ENCODE data around the gene FOXP1. TPM values are rescaled to one million over a fixed set of nuclear protein-coding genes. Genes with fewer than 3 reads are reported as not detected.

The FOXP1 gene
- total RNA-seq, 4 donors from 2014 or later, result 13.2 to 46.6 (median 29.2) TPM

DNA sequence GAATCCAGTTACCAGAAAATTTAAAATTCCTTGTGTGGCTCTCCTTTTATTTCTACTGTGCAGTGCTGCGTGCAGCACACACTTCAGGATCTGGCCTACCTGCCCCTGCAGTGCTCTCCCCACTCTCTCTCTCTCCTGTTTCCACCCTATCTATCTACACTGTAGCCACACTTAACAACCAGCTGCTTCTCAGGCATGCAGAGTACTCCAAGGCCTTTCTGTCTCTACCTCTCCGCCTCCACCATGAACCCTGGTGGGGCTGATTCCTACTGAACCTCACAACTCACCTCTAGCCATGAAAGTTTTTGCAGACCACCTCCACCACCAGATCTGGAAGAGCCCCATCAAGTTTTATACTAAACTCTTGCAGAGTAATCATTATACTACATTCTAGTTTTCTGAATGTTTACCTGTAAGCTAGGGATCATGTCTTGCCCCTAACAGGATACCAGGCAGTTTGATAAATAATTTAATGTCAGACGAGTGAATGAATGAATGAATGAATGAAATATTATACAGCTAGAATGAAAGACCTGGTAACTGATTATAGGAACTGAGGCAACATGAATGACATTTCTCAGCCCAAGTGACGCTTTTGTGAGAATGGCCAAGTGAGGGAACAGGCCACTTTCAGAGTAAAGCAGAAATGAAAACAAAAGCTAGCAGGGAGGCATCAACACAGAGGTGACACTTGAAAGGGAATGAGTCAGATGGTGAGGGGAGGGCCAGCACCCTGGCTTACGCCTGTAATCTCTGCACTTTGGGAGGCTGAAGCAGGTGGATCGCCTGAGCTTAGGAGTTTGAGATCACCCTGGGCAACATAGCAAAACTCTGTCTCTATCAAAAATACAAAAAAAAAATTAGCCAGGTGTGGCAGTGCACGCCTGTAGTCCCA is 363.5 kb downstream of the FOXP1 start:
- H3K27ac ChIP-seq, result no peak overlapping the region
- no peak overlapping the region for H3K4me3 ChIP-seq
- intact Hi-C loops (cut with DNase I; ENCODE audit: low total_unique reads) (no loop called here), in situ Hi-C loops (cut with MboI; ENCODE audit: low sequenced_read_pairs in 4 of 4) (no loop called here)
- no peak for DNase-seq
- H3K27me3 ChIP-seq, result no peaks in the 10 kb centered on the region
- ATAC-seq, result no peak
- H3K36me3 ChIP-seq, result no peaks in the 10 kb centered on the region
- TF ChIP-seq, protein P1, sequence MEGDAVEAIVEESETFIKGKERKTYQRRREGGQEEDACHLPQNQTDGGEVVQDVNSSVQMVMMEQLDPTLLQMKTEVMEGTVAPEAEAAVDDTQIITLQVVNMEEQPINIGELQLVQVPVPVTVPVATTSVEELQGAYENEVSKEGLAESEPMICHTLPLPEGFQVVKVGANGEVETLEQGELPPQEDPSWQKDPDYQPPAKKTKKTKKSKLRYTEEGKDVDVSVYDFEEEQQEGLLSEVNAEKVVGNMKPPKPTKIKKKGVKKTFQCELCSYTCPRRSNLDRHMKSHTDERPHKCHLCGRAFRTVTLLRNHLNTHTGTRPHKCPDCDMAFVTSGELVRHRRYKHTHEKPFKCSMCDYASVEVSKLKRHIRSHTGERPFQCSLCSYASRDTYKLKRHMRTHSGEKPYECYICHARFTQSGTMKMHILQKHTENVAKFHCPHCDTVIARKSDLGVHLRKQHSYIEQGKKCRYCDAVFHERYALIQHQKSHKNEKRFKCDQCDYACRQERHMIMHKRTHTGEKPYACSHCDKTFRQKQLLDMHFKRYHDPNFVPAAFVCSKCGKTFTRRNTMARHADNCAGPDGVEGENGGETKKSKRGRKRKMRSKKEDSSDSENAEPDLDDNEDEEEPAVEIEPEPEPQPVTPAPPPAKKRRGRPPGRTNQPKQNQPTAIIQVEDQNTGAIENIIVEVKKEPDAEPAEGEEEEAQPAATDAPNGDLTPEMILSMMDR (IDR thresholded peaks at IDR 0.05 in 4 of 5, conservative IDR thresholded peaks at IDR 0.05 in 1 of 5), result no peak
- TF ChIP-seq POLR2A (IDR thresholded peaks at IDR 0.05), result no peak
- no peaks in the 10 kb centered on the region for H3K9me3 ChIP-seq
- peaks cover 0 to 10% of the 10 kb centered on the region in 2 donors for H3K4me1 ChIP-seq

DNA sequence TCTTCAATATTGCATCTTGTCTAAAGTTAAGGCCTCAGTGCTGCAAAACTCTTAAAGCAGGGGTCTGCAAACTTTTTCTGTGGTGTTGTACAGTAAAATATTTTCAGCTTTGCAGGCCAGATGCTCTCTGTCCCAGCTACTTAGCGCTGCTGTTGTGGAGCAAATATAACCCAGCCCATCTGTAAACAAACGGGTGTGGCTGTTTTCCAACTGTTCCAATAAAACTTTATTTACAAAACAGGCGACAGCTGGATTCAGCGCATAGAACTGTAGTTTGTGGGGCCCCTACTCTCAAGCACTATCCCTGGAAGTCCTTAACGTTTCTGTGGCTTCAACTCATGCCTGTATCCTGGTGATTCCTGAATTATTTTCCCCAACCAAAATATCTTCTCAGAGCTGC is 365.0 kb downstream of the FOXP1 start:
- intact Hi-C loops (cut with DNase I; ENCODE audit: low total_unique reads) (no loop called here), in situ Hi-C loops (cut with MboI; ENCODE audit: low sequenced_read_pairs in 4 of 4) (no loop called here)
- Histone ChIP-seq H3K36me3 (no peaks in the 10 kb centered on the region), H3K9me3 (no peaks in the 10 kb centered on the region), H3K4me3 (no peak overlapping the region), H3K4me1 (peaks cover 0 to 10% of the 10 kb centered on the region in 2 donors), H3K27ac (no peak overlapping the region), H3K27me3 (no peaks in the 10 kb centered on the region)
- no peak for TF ChIP-seq POLR2A (IDR thresholded peaks at IDR 0.05)
- TF ChIP-seq, protein P1 (IDR thresholded peaks at IDR 0.05 in 4 of 5, conservative IDR thresholded peaks at IDR 0.05 in 1 of 5), result no peak
- ATAC-seq, result no peak
- no peak for DNase-seq

DNA sequence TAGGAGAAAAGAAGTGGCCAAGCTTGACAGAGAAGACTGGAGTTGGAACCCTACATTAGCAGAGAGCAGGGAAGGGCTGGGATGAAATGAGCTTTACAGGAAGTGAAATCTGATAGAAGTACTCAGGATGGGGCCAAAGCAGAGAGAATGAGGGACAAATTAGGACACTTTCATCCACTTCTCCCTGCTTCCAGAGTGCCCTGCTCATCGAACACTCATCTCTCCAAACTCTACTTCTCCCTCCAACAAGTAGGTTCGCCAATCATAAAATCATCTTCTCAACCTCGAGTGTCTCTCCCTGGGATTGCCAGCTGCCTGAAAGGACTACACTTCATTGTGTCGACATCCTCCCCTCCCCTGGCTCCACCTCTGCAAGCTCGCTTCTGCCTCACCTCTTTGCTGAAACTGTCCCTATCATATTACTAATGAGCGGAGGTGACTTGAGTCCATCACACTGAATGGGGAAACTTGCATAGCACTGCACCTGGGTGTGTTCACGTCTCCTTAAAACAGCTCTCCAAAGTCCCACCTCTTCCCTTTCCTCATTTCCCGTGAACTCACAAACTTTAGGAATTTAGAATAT is 365.8 kb downstream of the FOXP1 start:
- no peaks in the 10 kb centered on the region for H3K9me3 ChIP-seq
- H3K4me1 ChIP-seq, result peaks cover 0 to 10% of the 10 kb centered on the region in 2 donors
- in situ Hi-C loops (cut with MboI; ENCODE audit: low sequenced_read_pairs in 4 of 4), result no loop called here
- TF ChIP-seq, protein P1 (IDR thresholded peaks at IDR 0.05 in 4 of 5, conservative IDR thresholded peaks at IDR 0.05 in 1 of 5), result no peak
- TF ChIP-seq POLR2A (IDR thresholded peaks at IDR 0.05), result no peak
- no peak overlapping the region for H3K4me3 ChIP-seq
- H3K27me3 ChIP-seq, result no peaks in the 10 kb centered on the region
- ATAC-seq (peak; percentile 60 to 93), DNase-seq (peak; percentile 13 to 59)
- no peak overlapping the region for H3K27ac ChIP-seq
- intact Hi-C loops (cut with DNase I; ENCODE audit: low total_unique reads), result no loop called here
- H3K36me3 ChIP-seq, result no peaks in the 10 kb centered on the region

DNA sequence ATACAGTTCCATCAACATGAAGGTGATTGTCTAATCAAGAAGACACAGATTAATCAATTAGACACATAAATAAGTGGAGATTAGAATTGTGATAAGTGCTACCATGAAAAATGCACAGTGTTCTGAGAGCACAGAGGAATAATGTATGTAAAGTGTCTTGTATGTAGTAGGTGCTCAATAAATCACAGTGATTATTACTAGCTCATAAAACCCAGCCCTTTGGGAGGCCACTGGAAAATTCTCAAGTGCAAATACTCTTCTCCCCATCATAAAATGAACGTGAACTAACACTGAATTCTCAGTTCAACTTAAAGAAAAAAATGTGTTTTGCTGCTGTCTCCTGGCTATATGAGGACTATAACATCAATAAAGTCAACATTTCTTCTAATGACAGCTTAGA is 368.2 kb downstream of the FOXP1 start:
- Histone ChIP-seq H3K4me1 (peaks cover 10 to 21% of the 10 kb centered on the region in 2 donors), H3K9me3 (no peaks in the 10 kb centered on the region), H3K36me3 (no peaks in the 10 kb centered on the region), H3K27ac (no peak overlapping the region), H3K4me3 (no peak overlapping the region), H3K27me3 (no peaks in the 10 kb centered on the region)
- in situ Hi-C loops (cut with MboI; ENCODE audit: low sequenced_read_pairs in 4 of 4) (no loop called here), intact Hi-C loops (cut with DNase I; ENCODE audit: low total_unique reads) (no loop called here)
- ATAC-seq (no peak), DNase-seq (no peak)
- no peak for TF ChIP-seq POLR2A (IDR thresholded peaks at IDR 0.05)
- TF ChIP-seq, protein P1 (IDR thresholded peaks at IDR 0.05 in 4 of 5, conservative IDR thresholded peaks at IDR 0.05 in 1 of 5), result no peak
